IPS-NIHi11 (cell line): ENCODE results near the gene CRPPA.
"Not testable (repeated sequence)": the region's sequence is repeated elsewhere in the genome, so short reads cannot be mapped to it uniquely, and the experiment has no call there.

Experiments
- DNase-seq: peaks from one replicate; pipeline ENCODE4 v3.0.0; 2012; ENCODE audit warnings: mixed read lengths, low spot score

CRPPA gene

DNA sequence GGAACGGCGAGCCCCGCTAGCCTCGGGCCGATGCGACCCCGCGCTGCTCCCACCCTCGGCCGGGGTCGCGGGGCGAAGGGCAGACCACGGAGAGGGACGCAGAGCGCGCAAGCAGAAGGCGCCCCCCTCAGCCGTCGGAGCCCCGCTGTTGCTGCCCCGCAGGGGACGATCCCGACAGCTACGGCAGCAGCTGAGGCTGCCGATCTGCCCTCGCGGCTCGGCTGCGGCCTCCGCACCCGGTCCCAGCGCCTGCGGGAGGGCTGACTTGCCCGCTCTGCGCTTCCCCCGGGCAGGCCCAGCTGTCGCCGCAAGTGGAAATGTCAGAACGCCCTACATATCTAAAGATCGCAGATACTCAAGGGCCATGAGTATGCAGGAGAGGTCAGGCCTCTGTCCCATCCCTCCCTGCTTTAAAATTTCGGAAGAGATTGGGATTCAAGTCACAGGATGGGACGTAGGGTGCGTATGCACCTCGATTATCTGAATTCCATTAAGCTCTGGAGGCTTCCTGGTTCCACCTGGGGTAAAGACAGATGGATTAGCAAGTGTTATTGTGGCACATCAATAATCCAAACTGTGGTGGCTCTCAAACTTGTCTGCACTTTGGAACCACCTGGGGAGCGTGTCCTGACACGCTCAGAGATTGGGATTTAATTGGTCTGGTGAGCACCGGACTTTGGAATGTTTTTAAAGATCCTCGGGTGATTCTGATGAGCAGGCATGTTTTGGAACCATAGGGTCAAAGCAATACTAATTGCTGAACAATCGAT is at the start of gene CRPPA:
TSS of gene CRPPA (minus strand) at position 206 of the 770 bp plus-strand sequence. CDS start 216 bp downstream, outside the sequence.
- DNase-seq = peak; percentile 44

DNA sequence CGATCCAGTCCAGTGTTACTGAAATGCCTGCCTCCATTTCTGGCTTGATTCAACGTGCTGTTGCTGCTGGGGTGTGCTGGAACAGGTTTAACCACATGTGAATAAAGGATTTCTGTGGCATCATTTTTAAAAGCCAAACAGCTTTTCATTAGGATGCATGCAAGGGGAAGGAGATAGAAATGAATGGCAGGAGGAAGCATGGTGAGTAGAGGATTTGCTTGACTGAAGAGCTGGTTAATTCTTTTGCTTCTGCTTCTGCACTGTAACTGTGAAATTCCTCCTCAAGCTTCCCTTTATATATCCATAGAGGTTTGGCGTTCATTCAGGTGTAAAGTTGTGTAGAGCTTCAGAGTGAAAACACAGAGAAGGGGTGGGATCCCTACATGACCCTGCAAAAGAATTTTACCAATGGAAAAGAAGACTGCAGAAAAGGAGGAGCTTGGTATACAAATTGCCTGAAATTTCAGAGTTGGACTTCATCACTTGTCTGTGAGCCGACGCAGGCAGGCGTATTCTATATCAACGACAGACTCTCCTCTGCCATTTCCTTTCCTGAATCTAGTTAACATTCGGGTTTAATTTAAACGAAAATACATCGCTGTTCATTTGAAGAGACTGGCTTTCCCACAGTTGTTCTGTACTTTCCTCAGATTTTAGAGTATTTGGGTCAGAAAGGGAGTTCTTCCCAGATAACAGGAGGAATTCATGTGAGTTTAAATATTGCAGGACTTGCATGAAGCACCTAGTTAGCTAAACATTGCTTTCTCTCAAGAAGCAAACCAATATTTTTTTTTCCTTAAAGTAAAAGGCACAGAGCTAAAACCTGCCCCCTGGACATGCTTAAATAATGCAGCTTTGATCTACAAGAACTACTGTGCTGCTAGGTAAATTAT is 44.4 kb upstream of the CRPPA start, which contains the start of gene SOSTDC1:
TSS of gene SOSTDC1 (minus strand) at position 270 of the 893 bp plus-strand sequence. CDS start at position 200, 70 bp downstream.
- peak; percentile 37 for DNase-seq

DNA sequence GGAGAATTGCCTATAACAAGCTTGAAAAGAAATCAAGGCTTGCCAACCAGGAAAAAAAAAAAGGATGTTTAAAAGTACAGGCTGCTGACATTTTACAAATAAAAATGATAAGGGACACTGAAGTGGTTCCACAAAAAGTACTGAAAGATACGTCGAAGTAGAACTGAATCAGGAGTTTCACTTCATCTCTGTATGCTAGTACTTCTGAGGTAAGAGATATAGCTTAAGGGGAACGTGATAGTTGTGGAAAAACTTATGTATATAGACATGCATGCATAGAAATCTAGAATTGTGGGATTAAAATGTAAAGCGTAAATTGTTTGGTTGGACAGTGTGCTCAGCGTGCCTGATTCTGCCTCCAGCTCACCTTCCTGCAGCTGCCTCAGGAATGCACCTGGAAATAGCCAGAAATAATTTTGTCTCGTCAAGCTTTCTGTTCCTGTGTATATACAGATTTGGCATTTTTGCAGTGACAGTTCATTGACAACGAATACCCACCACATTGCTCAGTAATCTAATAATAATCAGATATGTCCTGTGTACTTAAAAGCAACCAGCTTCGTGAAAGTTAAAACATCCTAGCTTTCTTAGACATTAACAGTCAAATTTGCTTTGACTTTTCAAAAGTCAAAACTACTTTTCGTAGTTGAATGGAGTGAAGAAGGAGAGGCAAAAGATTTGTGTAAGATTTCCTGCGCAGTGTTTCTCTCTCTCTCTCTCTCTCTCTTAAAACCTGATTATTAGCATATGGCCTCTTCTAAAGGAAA is 42.8 kb upstream of the CRPPA start:
- DNase-seq = no peak

DNA sequence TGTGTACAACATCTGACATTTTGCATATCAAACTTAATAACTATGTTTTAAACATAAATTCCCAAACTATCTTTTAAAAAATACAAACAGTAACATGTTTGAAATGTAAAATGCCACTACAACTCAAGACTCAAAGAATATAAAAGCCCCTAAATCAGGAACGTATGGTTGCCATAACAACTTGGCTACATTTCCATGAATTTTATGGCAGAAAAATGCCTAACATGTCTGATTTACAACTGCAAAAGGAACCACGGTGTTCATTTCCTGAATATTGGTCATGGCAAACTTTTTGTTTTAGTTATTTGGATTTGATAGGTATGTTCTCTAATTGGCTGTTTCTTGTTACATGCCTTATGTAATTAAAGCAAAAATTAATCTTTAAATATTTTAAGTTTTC is 42.2 kb upstream of the CRPPA start:
- no peak for DNase-seq

DNA sequence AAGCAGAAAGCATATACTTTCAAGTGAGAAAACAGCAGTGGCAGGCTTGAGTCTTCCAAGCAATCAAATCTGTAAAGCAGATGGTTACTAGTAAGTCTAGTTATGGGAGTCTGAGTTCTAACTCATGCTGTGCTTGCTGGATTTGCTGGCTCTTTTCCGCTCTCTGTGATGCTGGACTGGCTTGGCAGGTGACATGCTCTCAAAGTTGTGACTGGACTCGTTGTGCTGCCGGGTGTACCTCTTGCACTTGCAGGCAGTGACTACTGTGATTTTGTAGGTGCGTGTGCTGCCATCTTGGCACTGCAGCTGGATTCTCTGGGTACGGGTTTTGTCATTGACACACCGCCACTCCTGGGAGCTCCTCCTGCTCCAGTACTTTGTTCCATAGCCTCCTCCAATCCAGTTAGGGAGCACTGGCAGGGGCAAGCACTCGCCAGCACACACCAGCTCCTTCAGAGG is 41.1 kb upstream of the CRPPA start:
- no peak for DNase-seq

DNA sequence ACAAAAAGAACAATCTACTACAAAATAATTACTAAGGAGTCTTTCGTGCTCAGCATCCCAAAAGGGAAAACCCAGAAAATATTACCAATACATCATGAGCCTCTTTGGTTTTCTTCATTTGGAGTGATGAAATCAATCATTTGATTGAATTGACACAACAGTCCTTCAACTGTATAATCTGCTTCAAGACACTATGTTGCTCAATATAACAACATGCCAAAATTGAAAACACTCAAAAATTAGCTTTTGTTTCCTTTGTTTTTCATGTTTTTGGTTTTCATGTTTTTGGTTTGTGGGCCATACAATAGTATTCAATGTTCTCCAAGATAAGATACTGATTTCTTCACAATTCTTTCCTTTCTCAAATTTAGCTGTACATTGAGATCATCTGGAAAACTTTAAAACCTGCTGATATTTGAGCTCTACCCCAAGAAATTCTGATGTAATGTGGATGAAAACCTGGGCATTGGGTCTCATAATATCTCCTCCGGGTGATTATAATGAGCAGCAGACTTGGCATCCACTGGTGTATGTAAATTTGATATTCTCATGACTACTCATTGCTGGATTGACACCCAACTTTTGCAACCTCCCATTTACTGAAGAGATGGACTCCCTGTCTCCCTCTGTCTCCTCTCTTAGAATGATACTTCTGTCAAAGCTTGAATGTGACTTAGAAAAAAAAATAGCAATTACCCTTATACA is 39.6 kb upstream of the CRPPA start:
- no peak for DNase-seq

DNA sequence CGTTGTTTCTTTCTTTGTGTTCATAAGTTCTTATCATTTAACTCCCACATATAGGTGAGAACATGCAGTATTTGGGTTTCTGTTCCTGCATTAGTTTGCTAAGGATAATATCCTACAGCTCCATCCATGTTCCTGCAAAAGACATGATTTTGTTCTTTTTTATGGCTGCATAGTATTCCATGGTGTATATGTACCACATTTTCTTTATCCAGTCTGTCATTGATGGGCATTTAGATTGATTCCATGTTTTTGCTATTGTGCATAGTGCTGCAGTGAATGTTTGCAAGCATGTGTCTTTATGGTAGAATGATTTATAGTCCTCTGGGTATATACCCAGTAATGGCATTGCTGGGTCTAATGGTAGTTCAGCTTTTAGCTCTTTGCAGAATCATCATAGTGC is 35.0 kb upstream of the CRPPA start:
- DNase-seq = not testable (repeated sequence)

DNA sequence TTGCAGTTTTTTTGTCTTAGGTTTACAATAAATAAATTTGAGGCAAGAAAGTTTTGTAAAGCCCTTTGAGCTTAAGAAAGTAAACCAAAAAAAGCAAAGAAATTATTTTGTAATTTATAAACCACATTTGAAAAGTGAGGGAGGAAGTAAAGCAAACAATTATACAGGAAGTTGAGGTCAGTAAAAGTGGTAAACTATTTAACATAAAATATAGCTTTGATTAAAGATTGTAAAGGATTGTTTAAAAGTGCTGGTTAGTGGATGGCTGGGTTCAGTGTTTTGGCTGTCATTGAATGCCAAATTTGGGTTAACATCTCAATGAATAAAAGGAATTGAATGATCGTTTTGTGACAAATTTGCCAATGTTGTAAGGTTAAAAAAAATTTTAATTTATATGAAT is 34.3 kb upstream of the CRPPA start:
- DNase-seq = no peak

DNA sequence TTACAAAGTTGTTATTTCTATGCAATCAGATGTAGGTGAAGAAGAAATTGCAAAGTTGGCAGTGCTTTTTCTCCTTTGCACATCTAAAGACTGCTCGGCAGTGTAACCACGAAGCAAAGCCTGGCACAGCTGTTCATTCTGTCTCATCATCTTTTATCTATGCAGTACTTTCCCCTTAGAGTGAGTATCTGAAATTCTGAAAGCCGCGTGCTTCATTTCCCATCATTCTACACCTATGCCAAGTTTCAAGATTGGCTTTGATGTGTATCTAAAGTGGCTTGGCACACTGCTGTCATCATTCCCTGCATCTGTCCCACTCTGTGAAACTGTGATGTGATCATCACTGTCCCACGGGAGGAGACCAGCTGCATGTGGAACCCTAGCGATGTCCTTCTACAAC is 29.0 kb upstream of the CRPPA start:
- DNase-seq = no peak

DNA sequence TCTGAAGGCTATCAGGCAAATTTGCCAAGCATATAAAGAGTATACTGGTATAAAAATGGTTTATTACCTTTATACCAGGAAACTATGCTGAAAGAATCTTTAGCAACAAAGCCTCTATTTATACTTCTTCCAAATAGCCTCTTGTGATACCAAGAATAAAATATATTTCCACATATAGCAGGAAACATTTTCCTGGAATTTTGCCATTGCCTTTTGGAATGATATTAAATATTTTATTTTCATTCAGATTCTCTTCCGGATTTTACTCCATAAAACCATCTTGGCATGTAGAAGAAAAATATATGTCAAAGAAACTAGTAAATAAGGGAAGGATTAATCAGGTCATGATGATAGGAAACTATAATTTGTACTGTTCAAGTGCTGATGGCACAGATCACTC is 26.5 kb upstream of the CRPPA start:
- no peak for DNase-seq

DNA sequence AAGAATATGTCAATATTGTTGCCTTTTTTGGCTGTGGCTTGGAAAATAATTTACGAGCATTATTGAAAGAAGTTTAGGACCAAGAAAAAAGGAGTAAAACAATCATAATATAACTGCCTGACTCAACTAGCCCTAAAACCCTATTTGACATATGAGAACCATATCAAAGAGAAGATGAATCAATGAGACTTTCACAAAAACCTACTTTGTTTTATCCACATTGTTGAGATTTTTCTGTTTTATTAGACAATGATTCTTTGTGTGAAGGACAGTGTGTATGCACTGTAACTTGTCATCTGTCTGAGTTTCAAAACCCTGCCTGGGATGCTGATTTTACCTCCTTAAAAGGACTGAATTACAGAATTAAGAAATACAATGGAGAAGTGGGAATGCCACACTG is 25.2 kb upstream of the CRPPA start:
- no peak for DNase-seq

DNA sequence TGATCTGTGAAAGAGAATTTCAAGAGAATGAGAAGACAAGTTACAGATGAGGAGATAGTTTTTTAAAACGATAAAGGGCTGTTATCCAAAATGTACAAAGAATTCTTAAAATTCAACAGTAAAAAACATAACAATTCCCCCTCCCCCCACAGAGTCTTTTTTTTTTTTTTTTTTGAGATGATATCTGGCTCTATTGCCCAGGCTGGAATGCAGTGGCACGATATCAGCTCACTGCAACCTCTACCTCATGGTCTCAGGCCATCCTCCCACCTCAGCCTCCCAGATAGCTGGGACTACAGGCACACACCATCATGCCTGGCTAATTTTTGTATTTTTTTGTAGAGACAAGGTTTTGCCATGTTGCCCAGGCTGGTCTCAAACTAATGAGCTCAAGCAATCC is 22.5 kb upstream of the CRPPA start:
- DNase-seq = not testable (repeated sequence)

DNA sequence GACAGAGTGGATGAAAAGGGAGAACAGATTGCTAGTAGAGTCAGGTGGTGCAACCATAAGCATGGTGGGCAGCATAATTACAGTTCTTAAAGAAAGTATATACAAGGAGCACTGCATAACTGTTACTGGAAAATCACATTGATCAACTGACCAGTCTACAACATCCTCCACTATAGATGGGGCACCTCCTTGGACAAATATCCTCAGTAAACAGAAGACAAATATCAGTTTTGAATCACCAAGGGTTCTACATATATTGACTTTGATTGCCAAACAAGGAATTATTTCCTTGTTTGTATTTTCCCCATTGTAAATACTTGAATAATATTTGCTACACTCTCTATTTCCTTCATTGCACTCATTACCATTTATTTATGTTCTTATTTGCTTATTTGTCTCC is 17.6 kb upstream of the CRPPA start:
- DNase-seq = no peak

DNA sequence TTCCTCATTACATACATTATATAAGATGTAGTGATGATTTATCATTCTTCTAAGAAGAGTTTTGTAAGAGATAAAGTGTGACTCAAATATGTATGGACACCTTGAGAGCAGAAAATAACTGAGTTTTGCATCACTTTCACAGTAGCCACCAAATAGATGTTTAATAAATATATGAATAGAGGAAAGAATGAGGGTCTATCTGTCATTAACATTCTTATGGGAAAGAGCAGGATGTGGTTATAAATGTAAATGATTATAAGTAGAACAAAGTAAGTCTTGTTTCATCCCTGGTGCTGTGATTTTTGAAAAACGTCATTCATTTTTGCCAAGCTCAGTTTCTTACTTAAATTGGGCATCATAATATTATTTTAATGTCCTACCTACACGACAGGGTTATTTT is 15.0 kb upstream of the CRPPA start:
- no peak for DNase-seq

DNA sequence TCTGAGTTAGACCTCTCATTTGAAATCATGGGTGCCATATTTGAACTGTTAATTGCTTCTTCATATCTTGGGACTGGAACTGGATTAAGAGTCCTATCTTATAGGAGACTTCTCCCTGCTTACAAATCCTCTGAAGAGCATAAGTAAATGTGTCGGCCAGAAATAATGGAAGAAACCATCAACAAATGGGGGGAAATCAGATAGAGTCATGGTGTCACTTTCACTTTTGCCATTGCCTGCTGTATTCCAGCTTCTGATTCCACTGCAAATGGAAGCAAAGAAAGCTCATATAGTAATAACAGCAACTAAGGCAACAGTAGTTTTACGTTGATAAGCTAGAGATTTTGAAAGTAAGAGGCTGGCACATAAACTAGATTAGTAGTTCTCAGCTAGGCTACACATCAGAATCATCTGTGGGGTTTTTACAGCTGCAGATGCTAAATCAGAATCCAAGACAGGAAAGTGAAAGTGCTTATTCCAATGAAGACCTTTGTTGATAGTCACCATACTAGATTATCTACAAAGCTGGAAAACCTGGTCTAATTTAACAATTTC is 12.3 kb upstream of the CRPPA start:
- no peak for DNase-seq

DNA sequence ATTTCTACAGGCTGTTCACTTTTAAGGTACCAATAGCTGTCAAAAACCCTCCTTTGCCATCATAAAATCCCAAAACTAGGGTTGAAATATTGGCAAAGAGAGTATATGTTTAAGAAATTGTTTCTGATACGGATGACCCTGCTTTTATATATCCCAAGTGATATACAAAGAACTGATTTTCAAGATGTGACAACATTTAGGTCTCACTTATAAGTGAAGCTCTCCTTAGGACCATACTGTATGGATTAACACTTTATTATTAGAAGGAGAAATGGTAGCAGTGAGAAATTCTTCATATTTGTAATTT is 11.0 kb upstream of the CRPPA start:
- no peak for DNase-seq

DNA sequence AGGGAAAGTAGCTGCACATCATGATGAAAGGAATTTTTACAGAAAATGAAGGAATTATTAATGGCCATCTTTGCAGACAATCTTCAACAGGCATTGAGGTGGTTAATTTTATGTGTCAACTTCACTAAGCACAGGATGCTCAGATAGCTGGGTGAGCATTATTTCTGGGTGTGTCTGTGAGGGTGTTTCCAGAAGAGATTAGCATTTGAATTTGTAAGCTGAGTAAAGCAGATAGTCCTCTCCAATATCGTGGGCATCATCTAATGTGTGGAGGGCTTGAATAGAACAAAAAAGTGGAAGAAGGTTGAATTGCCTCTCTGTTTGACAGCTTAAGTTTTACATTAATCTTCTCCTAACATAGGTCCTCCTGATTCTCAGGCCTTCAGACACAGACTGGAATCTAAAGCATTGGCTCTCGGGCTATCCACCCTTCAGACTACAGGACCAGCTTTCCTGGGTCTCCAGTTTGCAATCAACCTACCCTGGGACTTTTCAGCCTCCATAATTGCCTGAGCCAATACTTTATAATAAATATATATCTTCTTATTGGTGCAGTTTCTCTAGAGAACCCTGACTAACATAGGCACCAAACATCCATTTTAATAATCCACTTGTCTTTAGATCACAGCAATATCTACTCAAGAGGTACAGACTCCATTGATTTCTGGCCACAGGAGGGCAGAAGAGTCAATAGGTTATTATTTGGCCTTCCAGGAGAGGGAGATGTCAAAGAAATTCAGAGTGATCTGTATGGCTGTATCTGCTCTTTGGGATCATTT is 10.5 kb upstream of the CRPPA start:
- peak; percentile 49 for DNase-seq

DNA sequence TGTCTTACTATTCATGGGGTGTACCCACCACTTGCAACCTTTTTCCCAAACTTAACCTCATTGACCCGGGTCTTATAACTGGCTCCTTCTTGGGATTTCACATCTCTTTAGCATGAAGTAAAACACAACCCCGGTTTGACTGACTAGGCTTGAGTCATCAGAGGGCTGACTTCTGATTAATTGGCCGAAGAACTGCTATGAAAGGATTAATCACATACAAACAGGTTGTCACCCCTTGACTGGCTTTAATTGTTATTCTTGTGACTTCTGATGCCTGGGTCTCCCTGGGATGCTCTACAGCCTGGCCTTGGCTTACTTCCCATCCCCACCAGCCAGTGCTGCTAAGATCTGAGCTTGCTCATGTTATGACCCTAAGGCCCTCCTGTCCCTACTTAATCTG is 8.8 kb upstream of the CRPPA start:
- DNase-seq = no peak

DNA sequence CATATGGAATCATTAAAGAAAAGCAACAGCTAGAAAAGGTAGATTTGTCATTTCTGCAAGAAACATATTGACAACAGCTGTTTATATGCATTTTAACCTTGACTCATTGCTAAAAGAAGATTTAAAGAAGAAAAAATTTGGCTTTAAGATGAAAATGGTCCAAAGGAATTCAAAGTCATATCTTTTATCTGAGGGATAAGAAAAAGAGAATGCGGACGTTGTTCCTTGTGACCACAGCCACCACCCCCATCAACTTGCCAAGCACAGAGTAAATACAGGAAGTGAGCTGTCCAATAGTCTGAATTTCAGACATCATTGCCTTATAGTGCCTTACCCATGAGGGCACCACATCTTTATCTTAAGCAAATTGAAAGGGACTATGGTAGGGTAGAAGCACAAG is 7.3 kb upstream of the CRPPA start:
- DNase-seq = no peak

DNA sequence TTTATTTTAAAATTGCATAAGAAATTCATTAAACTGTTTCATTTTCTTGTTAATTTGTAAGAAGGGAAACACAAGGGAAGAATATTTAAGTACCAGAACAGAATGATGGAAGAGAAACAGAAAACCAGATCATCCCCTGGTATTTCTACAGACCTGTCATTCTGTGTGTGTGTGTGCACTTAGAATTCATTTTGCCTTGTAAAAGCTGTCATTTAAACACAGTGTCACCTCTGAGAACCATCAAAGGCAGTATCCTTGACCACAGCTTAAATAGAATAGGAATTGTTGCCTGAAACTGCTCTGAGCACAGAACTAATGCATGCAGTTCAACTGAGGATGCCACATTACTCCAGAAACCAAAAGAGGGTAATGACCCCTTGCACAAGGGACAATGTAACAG is 6.8 kb upstream of the CRPPA start:
- no peak for DNase-seq

DNA sequence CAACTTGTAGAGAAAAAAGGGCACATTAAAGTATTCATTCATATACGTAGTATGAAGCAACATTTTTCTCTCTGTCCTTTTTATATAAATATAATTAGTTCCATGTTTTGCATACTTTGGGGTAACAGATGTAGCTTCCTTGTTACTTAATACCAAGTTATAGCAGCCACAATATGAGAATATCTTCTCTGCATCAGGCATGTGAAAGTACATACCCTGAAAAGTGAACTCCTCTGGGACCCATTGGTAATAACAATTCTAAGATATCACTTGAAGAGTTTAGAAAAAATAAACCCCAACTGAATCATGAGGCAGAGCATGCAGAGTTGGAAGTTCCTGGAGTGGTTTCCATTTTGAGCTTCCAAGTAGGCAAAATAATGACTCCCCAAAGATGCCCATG is 2.4 kb upstream of the CRPPA start:
- no peak for DNase-seq
